Fibroblast of skin of abdomen (primary cell): Measurements from ENCODE around the gene KIF23.
"Not testable (repeated sequence)": the region's sequence is repeated elsewhere in the genome, so short reads cannot be mapped to it uniquely, and the experiment has no call there.

ENCODE experiments used
- DNase-seq: peaks from one replicate; pipeline ENCODE4 v3.0.0-alpha.2; 2013

Gene KIF23

GRCh38 chr15:69435985-69436384 is 21.8 kb downstream of the KIF23 start:
- no peak for DNase-seq

GRCh38 chr15:69436951-69437350 is 22.8 kb downstream of the KIF23 start:
- no peak for DNase-seq

GRCh38 chr15:69439623-69440022 is 25.5 kb downstream of the KIF23 start:
- no peak for DNase-seq

DNA sequence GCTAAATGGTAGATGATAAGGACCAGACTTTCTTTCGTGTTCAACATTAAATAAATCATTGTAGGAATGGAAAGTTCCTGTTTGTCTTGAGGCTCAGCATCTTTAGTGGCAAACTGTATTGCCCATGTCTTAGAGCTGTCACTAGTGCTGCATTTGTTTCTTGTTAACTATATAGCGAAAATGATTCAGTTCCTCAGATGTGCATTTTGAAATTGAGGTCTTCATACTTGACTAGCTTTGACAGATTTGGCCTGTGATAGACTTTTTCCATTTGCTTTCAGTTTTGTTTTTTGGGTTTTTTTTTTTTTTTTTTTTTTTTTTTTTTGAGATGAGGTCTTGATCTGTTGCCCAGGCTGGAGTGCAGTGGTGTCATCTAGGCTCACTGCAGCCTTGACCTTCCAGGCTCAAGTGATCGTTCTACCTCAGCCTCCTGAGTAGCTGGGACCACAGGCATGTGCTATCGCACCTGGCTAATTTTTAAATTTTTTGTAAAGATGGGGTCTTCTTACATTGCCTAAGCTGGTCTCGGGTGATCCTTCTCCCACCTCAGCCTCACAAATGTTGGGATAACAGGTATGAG is 29.0 kb downstream of the KIF23 start:
- no peak for DNase-seq

DNA sequence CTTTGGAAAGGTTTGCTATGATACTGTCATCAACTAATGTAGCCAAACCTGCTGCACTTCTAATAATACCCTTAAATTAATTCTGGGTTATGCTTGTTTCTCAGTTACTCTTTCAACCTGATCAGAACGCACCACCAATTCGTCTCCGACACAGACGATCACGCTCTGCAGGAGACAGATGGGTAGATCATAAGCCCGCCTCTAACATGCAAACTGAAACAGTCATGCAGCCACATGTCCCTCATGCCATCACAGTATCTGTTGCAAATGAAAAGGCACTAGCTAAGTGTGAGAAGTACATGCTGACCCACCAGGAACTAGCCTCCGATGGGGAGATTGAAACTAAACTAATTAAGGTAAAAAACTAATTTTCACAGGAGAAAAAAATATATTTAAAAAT is 30.5 kb downstream of the KIF23 start:
- no peak for DNase-seq

- no peak for DNase-seq
Observed at GRCh38 chr15:69446953-69447352, 32.8 kb downstream of the KIF23 start.

- DNase-seq = not testable (repeated sequence)
Observed at GRCh38 chr15:69450221-69450620, 36.1 kb downstream of the KIF23 start.

DNA sequence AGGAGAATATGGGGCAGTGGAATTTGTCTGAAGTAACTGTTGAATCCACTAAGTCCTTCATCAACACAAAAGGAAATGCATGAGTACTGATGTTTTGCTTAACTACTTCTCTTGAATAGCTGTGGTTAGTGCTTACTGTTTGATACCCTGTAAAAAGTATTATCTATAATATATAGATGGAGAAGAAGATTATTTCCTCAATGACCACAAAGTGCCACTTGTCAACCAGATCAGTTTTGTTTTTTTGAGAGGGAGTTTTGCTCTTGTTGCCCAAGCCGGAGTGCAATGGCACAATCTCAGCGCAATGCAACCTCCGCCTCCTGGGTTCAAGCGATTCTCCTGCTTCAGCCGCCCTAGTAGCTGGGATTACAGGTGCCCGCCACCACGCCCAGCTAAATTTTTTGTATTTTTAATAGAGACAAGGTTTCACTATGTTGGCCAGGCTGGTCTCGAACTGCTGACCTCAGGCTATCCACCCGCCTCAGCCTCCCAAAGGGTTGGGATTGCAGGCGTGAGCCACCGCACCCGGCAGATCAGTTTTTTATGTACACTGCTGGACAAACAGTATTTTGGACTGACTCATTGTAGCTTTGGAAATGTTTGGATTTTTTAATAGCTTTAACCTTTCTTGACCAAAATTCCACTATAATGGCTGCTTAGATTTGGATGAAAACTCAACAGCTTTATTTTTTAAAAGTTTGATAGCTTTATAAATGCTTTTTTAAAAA is 37.0 kb downstream of the KIF23 start:
- no peak for DNase-seq

DNA sequence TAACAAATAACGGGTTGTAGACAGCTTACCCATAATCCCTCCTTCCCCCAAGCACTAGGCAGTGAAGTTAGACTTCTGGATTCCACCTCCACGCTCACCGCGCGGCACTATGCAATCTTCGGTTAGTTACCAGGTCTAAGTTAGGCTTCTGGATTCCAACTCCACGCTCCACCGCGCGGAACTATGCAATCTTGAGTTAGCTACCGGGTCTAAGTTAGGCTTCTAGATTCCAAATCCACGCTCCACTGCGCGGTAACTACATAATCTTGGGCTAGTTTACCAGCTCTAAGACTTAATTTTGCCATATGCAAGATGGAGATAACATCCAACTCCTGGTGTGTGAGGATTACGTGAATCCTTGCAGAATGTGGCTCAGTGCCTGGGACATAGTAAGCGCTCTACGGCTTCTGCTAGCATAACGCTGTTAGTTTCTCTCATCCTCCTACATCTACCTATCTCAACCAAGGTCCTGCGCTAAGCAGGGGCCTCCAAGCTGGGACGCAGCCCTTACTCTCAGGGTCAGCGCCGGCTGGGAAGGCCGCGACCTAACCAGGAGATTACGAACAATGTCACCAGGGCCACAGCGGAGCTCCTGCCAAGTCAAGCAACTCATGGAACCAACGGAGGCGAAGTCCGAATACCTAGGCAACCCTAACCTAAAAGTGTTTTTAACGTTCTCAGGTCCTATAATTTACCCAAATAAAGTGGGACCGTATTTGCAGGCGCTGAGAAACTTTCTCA is 38.0 kb downstream of the KIF23 start:
- peak; percentile 39 for DNase-seq

- peak; percentile 95 for DNase-seq
Observed at GRCh38 chr15:69452692-69453521, 38.8 kb downstream of the KIF23 start, which contains the start of gene RPLP1. Gene RPLP1, plus strand, starts transcription at chr15:69452818. Its CDS starts 131 bp downstream, at chr15:69452949.

GRCh38 chr15:69454953-69455352 is 40.8 kb downstream of the KIF23 start:
- no peak for DNase-seq

DNA sequence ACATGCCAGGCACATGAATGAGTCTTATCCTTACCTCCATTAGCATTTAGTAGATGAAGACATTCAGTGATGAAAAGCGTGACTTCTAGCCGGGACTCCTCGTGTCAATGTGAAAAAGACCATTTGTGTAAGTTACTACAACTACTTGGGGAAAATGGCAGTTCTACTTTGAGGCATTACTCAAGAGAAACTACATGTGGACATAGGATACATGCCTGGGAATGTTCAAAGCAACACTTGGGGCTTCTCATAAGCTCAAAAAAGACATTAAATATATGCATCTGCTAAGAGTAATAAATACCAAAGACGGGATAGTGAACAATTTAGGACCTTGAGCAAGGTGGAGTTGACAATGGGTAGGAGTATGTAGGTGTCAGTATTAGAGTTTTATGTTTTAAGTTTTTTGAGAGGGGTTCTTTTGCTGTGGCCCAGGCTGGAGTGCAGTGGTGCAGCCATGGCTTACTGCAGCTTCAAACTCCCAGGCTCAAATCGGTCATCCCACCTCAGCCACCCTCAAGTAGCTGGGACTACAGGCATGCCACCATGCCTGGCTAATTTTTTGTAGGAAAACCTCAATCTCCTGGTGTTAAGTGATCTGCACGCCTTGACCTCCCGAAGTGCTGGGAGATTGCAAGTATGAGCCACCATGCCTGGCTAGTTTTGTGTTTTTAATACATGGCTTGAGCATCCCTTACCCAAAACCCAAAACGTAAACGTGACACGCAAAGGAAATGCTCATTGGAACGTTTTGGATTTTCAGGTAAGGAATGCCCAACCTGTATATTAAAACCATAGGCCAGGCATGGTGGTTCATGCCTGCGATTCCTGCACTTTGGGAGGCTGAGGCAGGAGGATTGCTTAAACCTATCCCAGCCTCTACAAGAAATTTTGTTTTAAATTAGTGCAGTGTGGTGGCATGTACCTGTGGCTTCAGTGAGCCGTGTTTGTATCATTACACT is 42.3 kb downstream of the KIF23 start:
- DNase-seq = no peak

DNA sequence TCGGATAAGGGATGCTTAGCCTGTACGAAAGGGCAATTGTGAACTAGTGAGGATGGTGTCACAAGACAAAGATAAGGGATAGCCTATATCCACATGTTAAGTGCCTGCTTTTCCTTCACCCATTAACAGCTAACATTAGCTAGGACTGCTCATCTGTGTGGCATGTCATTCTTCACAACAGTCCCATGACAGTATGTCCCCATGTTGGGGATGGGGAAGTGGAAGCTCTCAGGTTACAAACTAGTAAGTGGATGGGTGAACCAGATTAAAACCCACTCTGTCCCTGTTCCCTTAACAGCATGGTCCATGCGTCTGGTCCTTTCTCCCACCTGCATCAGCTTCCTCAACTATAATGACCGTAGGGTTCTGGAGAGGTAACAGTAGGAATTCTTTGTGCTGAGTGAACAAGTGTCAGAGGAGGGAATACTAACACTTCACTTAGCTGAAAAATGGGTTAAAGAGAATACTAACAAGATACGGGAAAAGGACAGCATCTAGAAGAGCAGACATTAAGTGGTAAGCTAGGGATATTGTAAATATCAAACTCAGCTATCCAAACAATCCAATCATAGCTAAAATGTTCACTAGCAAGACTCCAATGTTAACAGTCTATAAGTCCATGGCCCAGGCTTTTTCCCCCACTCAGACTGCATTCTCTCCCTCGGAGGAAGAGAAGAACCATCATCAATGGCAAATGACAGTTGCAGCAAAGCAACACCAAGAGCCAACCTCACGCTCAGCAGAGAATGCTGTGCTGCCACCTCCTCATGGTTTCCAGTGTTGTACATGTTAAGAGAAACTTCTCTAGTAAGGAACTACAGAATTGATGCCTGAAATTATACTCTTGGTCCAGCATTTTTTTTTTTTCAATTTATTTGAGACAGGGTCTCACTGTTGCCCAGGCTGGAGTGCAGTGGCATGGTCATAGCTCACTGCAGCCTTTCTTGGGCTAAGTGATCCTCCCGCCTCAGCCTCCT is 43.4 kb downstream of the KIF23 start:
- no peak for DNase-seq

- no peak for DNase-seq
Observed at GRCh38 chr15:69459066-69459465, 44.9 kb downstream of the KIF23 start.

- no peak for DNase-seq
Observed at GRCh38 chr15:69460481-69460880, 46.3 kb downstream of the KIF23 start.

- DNase-seq = no peak
Observed at GRCh38 chr15:69462030-69462492, 47.9 kb downstream of the KIF23 start.

DNA sequence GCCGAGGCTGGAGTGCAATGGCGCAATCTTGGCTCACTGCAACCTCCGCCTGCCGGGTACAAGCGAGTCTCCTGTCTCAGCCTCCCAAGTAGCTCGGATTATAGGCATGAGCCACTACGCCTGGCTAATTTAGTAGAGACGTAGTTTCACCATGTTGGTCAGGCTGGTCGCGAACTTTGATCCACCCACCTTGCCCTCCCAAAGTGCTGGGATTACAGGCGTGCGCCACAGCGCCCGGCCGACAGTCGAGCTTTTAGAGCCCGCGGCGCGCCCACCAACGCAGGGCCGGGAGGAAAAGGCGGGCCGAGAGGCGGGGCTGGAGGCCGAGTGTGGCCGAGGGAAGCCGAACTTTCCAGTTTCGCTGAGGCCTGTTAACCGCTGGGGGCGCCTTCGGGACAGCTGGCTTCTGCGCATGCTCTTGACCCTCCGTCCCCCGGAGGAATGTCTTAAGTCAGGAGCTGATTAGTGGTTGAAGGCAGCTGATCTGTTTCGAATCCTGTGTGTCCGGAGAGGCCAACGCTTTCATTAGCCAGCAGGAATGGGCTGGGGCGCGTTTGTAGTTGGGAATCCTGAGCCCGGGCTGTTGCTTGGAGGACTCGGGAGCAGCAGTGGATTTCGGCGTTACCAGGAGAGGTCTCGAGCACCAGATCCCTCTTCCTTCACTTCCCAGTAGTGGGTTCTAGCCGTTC is 48.5 kb downstream of the KIF23 start:
- DNase-seq = peak; percentile 97

DNA sequence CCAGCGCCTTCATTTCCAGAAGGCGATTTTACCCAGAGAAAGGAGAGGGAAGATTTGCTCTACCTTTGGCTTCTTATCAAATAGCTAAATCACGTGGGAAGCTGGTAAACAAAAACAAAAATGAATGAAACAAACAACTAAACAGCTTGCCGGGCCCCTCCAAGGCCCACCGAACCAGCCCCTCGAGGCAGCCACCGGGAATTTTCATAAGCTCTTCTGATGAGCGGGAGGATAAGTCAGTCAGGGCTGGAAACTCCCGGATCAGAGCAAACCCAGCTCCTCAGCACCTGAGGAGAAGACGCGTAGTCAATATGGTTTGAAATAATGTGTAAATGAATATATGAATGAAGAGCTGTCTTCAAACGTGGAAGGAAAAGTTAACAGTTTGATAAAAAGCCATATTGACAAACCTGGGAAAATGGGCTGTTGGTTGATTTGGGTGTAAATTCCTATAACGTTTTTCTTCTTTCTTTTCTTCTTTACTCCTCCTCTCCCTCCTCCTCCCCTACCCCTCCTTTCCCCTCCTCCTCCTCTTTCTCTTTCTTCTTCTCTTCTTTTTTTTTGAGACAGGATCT is 49.1 kb downstream of the KIF23 start:
- no peak for DNase-seq

- no peak for DNase-seq
Observed at GRCh38 chr15:69465253-69465652, 51.1 kb downstream of the KIF23 start.
